Endothelial cell of umbilical vein (primary cell): ENCODE data around the gene TUBB3. TPM values are rescaled to one million over a fixed set of nuclear protein-coding genes. Genes with fewer than 3 reads are reported as not detected.

Experiments used
- BruUV-seq: library from RNA; stranded (reverse); fragments of 400-500 nt; replicated peaks from 2 replicates; lab custom pipeline; 2021; lab: Mats Ljungman, UMichigan
- CTCF ChIA-PET: fragments of 300-600, 350-600 bp; sonication (Branson Sonifier 250); formaldehyde crosslinking; loops from one replicate; lab custom pipeline; 2021; ENCODE audit warnings: antibody characterized with exemption, inconsistent platforms; lab: Charles Lee
- POLR2A ChIA-PET: fragments of 300-600, 350-600 bp; sonication (Branson Sonifier 250); formaldehyde crosslinking; loops from one replicate; lab custom pipeline; 2021; ENCODE audit warnings: antibody characterized with exemption, inconsistent platforms; lab: Charles Lee
- DNase-seq: peaks from one replicate; pipeline ENCODE4 v3.0.0-alpha.2; 2011; ENCODE audit warnings: low read depth, low spot score
- FAIRE-seq: peaks from 2 replicates; lab custom pipeline; 2011; peaks lifted over from hg19 to GRCh38; lab: Jason Lieb, UNC
- H2AFZ ChIP-seq: 2 replicates; pipeline ENCODE4 v1.6.0; 2012; ENCODE audit warnings: low read depth, low read length, control low read depth, inconsistent platforms
- H3K27ac ChIP-seq: 2 replicates; pipeline ENCODE4 v1.5.1; 2011; ENCODE audit warnings: low read depth, mild to moderate bottlenecking, control low read depth, low read length, moderate library complexity; ENCODE audit not compliant: insufficient read depth
- H3K27me3 ChIP-seq, 2 experiments: 2 replicates each; pipeline versions ENCODE4 v1.6.0 to v1.6.1; 2011; ENCODE audit warnings: low read length in 2 of 2, mixed read lengths in 1 of 2; ENCODE audit not compliant: control insufficient read depth in 2 of 2, insufficient read depth in 2 of 2
- H3K36me3 ChIP-seq, 2 experiments: 2 replicates in 1 of 2; 3 replicates in 1 of 2; pipeline ENCODE4 v1.5.1; 2011; ENCODE audit warnings: low read length in 2 of 2, mild to moderate bottlenecking in 1 of 2, moderate library complexity in 1 of 2; ENCODE audit not compliant: control insufficient read depth in 2 of 2, insufficient read depth in 2 of 2; ENCODE audit errors: extremely low read depth in 1 of 2
- H3K4me1 ChIP-seq: 3 replicates; pipeline ENCODE4 v1.5.1; 2011; ENCODE audit warnings: mild to moderate bottlenecking, low read length; ENCODE audit not compliant: control insufficient read depth, insufficient read depth; ENCODE audit errors: extremely low read depth
- H3K4me2 ChIP-seq: 2 replicates; pipeline ENCODE4 v1.6.1; 2011; ENCODE audit warnings: low read length, control low read depth, mixed read lengths; ENCODE audit not compliant: insufficient read depth
- H3K4me3 ChIP-seq, 3 experiments: fragments of 200-600 bp in 1 of 3; sonication (generic), shearing (Covaris generic) in 1 of 3; replicated peaks in 1 of 3; 2 replicates each; pipeline ENCODE4 v1.5.1; 2011 to 2016; ENCODE audit warnings: control low read depth in 3 of 3, low read length in 3 of 3, mild to moderate bottlenecking in 2 of 3, inconsistent platforms in 1 of 3, low read depth in 1 of 3, moderate library complexity in 1 of 3; ENCODE audit not compliant: insufficient read depth in 1 of 3
- H3K79me2 ChIP-seq: 2 replicates; pipeline ENCODE4 v1.6.0; 2012; ENCODE audit warnings: low read length, inconsistent platforms; ENCODE audit not compliant: control insufficient read depth, insufficient read depth
- H3K9ac ChIP-seq: replicated peaks from 2 replicates; pipeline ENCODE3; 2011; ENCODE audit warnings: low read length, control low read depth; ENCODE audit not compliant: insufficient read depth; ENCODE audit errors: extremely low read depth
- H3K9me1 ChIP-seq: replicated peaks from 3 replicates; pipeline ENCODE4 v1.6.0; 2011; ENCODE audit warnings: mild to moderate bottlenecking, low read length; ENCODE audit not compliant: control insufficient read depth, insufficient read depth; ENCODE audit errors: extremely low read depth
- H3K9me3 ChIP-seq: replicated peaks from 2 replicates; pipeline ENCODE4 v1.5.1; 2012; ENCODE audit warnings: low read length, inconsistent platforms; ENCODE audit not compliant: control insufficient read depth, insufficient read depth
- H4K20me1 ChIP-seq: replicated peaks from 2 replicates; pipeline ENCODE3; 2011; ENCODE audit warnings: mild to moderate bottlenecking, low read length; ENCODE audit not compliant: control insufficient read depth, insufficient read depth; ENCODE audit errors: extremely low read depth
- FOS ChIP-seq: IDR thresholded peaks from 2 replicates; pipeline ENCODE4 v1.6.1; 2011; ENCODE audit warnings: mild to moderate bottlenecking, low read length, moderate library complexity, borderline replicate concordance; ENCODE audit not compliant: insufficient read depth
- GATA2 ChIP-seq: IDR thresholded peaks from 2 replicates; pipeline ENCODE4 v1.7.0; 2011; ENCODE audit warnings: low read depth, mild to moderate bottlenecking, moderate library complexity, mixed read lengths, low read length; ENCODE audit not compliant: insufficient read length, insufficient read depth
- JUN ChIP-seq: IDR thresholded peaks from 2 replicates; pipeline ENCODE4 v1.6.1; 2011; ENCODE audit warnings: borderline replicate concordance, low read depth; ENCODE audit not compliant: insufficient read length, insufficient read depth
- MYC ChIP-seq: IDR thresholded peaks from one replicate; pipeline ENCODE4 v1.6.1; 2011; ENCODE audit warnings: mild to moderate bottlenecking, low read depth, low read length
- POLR2A ChIP-seq: IDR thresholded peaks from 2 replicates; pipeline ENCODE4 v1.6.1; 2012; ENCODE audit warnings: low read depth, mild to moderate bottlenecking, control low read depth, low read length
- dilution Hi-C: fragments of 300-500 bp; cut with MboI; formaldehyde crosslinking; loops from one replicate; pipeline ENCODE4 v1.15.0; 2019; ENCODE audit warnings: low sequenced_read_pairs; ENCODE audit not compliant: extremely low pct_ligation_motif_present
- intact Hi-C: fragments of 100-400 bp; cut with micrococcal nuclease; formaldehyde crosslinking; loops from one replicate; pipeline ENCODE4 v1.10.0; 2022
- polyA plus RNA-seq, 4 experiments: library from polyadenylated mRNA; depleted of rRNA in 3 of 4; stranded (reverse) in 3 of 4; unstranded in 1 of 4; fragments of >200 nt; gene quantifications; 2 replicates each; pipeline versions ENCODE4 v1.2.1 to v1.2.3, GENCODE V29; 2011 to 2012; ENCODE audit warnings: missing spikeins in 1 of 4
- total RNA-seq: library from RNA; stranded (reverse); gene quantifications from 2 replicates; pipeline ENCODE4 v1.2.3, GENCODE V29; 2021
- TF ChIP-seq, protein P1 (sequence below), 2 donors: IDR thresholded peaks; 1 replicate in 1 of 2; 2 replicates in 1 of 2; pipeline ENCODE4 v1.5.1; 2011; ENCODE audit warnings: low read length in 2 of 2, mild to moderate bottlenecking in 2 of 2, moderate library complexity in 2 of 2, control low read depth in 1 of 2, inconsistent platforms in 1 of 2, low read depth in 1 of 2; ENCODE audit not compliant: insufficient read depth in 1 of 2; ENCODE audit errors: extremely low read depth in 1 of 2

Gene TUBB3
- total and polyA plus RNA-seq, 2 donors (not counting 3 experiments of a cell fraction or from before 2014, with no cell fraction given) = 170 to 215 TPM

DNA sequence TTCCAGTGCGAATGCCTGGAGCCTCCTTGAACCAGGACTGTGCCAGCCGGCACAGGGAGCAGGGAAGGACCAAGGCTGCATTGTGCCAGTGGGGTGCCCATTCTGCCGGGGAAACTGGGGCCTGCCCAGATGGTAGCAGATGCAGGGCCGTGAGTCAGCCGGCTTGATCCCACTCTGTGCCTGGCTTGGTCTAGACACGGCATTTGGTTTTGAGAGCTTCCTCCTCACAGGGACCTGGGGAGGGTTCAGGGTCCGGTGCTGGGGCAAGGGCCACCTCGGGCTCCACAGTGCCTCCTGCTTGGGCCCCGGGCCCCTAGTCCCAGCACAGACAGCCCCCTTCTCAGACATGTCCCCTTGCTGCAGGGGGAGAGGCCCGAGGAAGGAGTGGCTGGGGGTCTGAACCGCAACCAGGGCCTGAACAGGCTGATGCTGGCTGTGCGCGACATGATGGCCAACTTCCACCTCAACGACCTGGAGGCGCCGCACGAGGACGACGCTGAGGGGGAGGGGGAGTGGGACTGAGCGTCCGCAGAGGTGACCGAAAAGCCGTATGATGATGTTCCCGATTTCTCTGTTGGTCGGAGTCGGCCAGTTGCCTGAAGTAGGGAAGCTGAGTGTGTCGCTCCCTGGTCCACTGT is 12.3 kb upstream of the TUBB3 start:
- dilution Hi-C loops = no loop called here
- POLR2A ChIA-PET = interaction anchor here (1.0 to 1.2 kb wide), 2 partner anchors 8 to 11 kb away, joined by 3 to 5 read pairs; partner anchors contain the start of gene MC1R
- Histone ChIP-seq H2AFZ (no peak overlapping the region), H3K79me2 (no peaks in the 10 kb centered on the region), H4K20me1 (no peaks in the 10 kb centered on the region), H3K27me3 (no peaks in the 10 kb centered on the region), H3K36me3 (peaks cover 8 to 29% of the 10 kb centered on the region in 2 experiments), H3K9me3 (no peaks in the 10 kb centered on the region), H3K9ac (no peak overlapping the region), H3K4me2 (no peak overlapping the region), H3K4me3 (no peak overlapping the region), H3K27ac (no peak overlapping the region), H3K4me1 (peaks cover 3% of the 10 kb centered on the region), H3K9me1 (no peaks in the 10 kb centered on the region)
- DNase-seq (no peak), FAIRE-seq (no peak)
- no peak for TF ChIP-seq MYC
- TF ChIP-seq POLR2A = no peak
- TF ChIP-seq JUN = no peak
- TF ChIP-seq, protein P1, sequence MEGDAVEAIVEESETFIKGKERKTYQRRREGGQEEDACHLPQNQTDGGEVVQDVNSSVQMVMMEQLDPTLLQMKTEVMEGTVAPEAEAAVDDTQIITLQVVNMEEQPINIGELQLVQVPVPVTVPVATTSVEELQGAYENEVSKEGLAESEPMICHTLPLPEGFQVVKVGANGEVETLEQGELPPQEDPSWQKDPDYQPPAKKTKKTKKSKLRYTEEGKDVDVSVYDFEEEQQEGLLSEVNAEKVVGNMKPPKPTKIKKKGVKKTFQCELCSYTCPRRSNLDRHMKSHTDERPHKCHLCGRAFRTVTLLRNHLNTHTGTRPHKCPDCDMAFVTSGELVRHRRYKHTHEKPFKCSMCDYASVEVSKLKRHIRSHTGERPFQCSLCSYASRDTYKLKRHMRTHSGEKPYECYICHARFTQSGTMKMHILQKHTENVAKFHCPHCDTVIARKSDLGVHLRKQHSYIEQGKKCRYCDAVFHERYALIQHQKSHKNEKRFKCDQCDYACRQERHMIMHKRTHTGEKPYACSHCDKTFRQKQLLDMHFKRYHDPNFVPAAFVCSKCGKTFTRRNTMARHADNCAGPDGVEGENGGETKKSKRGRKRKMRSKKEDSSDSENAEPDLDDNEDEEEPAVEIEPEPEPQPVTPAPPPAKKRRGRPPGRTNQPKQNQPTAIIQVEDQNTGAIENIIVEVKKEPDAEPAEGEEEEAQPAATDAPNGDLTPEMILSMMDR (IDR thresholded peaks at IDR 0.05; ENCODE audit: extremely low read depth in 1 of 2, insufficient read depth in 1 of 2, low read depth in 1 of 2, low read length in 2 of 2) = no peak
- no peak for TF ChIP-seq FOS
- TF ChIP-seq GATA2 = no peak
- intact Hi-C loops = no loop called here
- CTCF ChIA-PET = interaction anchor here (0.9 to 4.9 kb wide), 16 partner anchors 8 to 210 kb away, joined by 3 to 54 read pairs (median 5); partner anchors contain the start of genes MC1R, SPATA2L and TUBB3
- BruUV-seq = TSS peak; percentile 19
